ENCODE measurements around the gene TRMT61B. TPM values are rescaled to one million over a fixed set of nuclear protein-coding genes. Genes with fewer than 3 reads are reported as not detected.

TRMT61B gene
- polyA plus RNA-seq, 4 donors: 23.5 to 29.4 (median 27.3) TPM

GRCh38 chr2:28868611-28869010 is 1.5 kb downstream of the TRMT61B start:
- no peak for DNase-seq (ENCODE audit: low read depth in 4 of 4, low spot score in 3 of 4)

DNA sequence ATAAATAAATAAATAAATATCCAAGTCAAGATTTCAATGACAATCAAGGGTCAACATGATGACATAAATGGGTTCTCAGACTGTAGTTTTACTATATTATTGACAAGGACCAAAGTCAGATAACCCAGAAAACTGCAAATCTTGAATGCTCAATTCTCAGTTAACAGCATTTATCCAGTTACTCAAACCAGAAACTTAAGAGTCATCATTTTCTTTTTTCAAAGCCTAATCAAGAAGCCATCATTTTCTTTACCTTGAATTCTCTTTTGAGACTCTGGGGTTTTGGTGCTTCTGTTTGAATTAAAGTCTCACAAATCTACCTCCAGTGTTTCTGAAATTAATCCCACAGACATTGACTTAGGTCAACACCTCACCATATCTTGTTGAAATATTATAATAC is 14.1 kb downstream of the TRMT61B start:
- DNase-seq (ENCODE audit: low read depth in 4 of 4, low spot score in 3 of 4): no peak

DNA sequence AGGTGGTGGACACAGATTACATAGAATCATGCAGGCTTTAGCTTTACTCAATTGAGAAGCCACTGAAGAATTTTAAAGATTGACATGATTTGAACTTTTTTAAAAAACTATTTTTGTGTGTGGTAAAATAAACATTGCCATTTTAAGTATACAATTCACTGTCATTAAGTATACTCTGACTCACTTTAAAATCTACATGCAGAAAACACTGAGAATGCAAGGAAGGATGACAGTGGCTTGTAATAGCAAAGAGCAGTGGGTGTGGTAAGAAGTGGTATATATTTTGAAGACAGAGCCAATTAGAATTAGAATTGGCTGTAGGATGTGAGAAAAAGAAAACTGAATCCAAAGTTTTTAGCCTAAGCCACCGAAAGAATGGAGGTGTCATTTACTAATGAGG is 14.9 kb downstream of the TRMT61B start:
- DNase-seq (ENCODE audit: low read depth in 4 of 4, low spot score in 3 of 4): no peak

- no peak for DNase-seq (ENCODE audit: low read depth in 4 of 4, low spot score in 3 of 4)
Observed at GRCh38 chr2:28842042-28842441, 28.1 kb downstream of the TRMT61B start.

- no peak for DNase-seq (ENCODE audit: low read depth in 4 of 4, low spot score in 3 of 4)
Observed at GRCh38 chr2:28838971-28839370, 31.1 kb downstream of the TRMT61B start.

GRCh38 chr2:28835781-28836180 is 34.3 kb downstream of the TRMT61B start:
- no peak for DNase-seq (ENCODE audit: low read depth in 4 of 4, low spot score in 3 of 4)

DNA sequence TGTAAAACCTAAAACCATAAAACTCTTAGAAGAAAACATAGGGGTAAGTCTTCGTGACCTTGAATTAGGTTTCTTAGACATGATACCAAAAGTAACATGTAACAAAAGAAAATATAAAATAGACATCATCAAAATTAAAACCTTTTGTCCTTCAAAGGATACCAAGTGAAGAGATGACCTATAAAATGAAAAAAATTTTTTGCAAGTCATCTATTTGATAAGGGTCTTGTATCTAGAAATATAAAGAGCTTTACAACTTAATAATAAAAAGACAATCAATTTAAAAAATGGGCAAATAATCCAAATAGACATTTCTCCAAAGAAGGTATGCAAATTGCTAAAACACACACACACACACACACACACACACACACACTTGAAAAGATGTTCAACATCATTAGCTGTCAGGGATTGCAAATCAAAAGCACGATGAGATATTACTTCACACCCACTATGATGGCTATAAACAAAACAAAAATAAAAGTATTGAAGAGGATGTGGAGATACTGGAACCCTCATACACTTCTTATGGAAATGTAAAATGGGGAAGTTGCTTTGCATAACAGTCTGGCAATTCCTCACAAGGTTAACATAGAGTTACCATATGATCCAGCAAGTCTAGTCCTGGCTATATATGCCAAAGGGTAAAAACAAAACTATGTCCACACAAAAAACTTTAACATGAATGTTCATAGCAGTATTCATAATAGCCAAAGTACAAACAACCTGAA is 36.2 kb downstream of the TRMT61B start:
- no peak for DNase-seq (ENCODE audit: low read depth in 4 of 4, low spot score in 3 of 4)

DNA sequence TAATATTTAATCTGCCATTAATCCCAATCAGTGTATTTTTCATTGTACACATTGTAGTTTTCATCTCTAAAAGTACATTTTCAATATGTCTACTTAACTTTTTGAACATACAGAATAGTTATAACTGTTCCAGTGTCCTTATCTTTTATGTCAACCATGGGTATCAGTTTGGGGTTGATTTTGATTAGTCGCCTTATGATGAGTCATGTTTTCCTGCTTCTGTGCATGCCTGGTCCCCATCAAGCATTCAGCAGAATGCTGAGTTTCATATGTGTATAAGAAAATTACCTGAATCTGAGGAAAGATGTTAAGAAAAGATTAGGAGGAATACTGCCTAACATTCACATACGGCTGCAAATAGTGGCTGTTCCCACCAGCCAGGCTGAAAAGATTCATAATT is 41.7 kb downstream of the TRMT61B start:
- DNase-seq (ENCODE audit: low read depth in 4 of 4, low spot score in 3 of 4): no peak

GRCh38 chr2:28824870-28825269 is 45.2 kb downstream of the TRMT61B start:
- no peak for DNase-seq (ENCODE audit: low read depth in 4 of 4, low spot score in 3 of 4)

DNA sequence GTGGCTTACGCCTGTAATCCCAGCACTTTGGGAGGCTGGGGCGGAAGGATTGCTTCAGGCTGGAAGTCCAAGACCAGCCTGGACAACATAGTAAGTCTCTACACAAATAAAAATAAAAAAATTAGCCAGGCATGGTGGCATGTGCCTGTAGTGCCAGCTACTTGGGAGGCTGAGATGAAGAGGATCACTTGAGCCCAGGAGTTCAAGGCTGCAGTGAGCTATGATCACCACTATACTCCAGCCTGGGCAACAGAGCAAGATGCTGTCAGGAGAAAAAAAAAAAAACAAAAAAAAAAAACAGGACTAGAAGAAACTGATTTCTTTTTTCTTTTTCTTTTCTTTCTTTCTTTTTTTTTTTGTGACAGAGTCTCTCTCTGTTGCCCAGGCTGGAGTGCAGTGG is 45.9 kb downstream of the TRMT61B start:
- DNase-seq (ENCODE audit: low read depth in 4 of 4, low spot score in 3 of 4): no peak

DNA sequence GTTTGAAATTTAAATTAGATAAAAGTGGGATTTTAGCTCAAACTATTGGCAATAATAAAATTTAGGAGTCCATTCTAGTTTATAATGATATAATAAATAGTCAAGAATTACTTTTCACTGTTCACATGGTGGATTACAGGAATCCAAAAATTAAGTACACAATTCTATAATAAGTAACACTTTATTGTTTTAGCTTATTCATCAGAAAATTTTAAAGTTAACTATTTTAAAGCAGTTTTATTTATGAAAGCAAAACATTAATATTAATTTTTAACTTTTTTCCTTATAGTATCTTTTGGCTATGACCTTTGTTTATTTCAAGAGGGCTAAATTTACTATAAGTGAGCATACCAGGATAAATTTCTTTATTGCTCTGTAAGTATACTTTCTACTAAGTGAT is 48.1 kb downstream of the TRMT61B start:
- DNase-seq (ENCODE audit: low read depth in 4 of 4, low spot score in 3 of 4): no peak

GRCh38 chr2:28821295-28821958 is 48.7 kb downstream of the TRMT61B start:
- DNase-seq (ENCODE audit: low read depth in 4 of 4, low spot score in 3 of 4): peak in 2 of 4 donors; percentile 23 to 26

GRCh38 chr2:28818053-28818452 is 52.1 kb downstream of the TRMT61B start:
- DNase-seq (ENCODE audit: low read depth in 4 of 4, low spot score in 3 of 4): no peak

DNA sequence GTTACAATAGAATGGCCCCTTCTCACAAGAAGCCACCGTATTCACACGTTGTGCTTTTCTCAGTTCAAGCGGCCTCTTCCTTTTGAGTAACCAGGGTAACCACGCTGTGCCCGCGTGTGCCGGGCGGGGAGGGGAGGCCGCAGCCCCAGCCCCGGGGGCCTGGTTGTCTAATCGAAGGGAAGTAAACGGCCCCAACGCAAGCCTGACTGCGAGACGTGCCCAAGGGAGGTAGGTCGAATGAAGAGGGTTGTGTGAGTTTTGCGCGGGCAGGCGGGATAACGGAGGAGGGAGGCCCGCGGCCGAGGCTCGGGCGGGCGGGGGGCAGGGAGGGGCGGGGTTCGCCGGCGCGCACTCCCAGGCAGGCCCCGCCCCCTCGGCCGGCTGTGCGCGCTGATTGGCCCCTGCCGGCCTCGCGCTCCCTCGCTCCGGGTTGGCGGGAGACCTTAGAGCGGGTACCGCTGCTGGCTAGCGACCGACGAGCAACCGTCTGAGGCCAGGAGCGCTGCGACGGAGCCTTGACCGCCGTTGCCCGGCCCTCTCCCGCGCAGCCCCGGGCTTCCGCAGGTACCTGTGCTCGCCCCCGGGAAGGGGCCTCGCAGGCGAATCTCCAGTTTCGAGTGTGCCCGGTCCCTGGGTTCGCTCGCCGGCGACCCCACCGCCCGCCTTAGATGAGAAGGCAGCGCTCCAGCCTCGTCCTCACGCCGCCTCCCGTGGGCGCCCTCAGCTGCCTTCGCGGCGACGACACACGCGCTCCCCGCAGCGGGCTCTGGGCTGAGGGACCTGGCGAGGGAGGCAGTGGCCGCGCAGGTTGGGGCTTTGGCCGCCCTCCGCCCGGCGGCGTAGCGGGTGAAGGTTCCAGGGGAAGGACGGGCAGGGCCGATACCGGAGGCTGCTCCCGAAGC is 59.5 kb downstream of the TRMT61B start, which contains the start of gene SPDYA:
Gene SPDYA, plus strand, starts transcription at position 451 of the 902 bp plus-strand sequence. CDS start 5,181 bp downstream, outside the sequence.
- peak; percentile 21 to 32 (median 28) for DNase-seq (ENCODE audit: low read depth in 4 of 4, low spot score in 3 of 4)

DNA sequence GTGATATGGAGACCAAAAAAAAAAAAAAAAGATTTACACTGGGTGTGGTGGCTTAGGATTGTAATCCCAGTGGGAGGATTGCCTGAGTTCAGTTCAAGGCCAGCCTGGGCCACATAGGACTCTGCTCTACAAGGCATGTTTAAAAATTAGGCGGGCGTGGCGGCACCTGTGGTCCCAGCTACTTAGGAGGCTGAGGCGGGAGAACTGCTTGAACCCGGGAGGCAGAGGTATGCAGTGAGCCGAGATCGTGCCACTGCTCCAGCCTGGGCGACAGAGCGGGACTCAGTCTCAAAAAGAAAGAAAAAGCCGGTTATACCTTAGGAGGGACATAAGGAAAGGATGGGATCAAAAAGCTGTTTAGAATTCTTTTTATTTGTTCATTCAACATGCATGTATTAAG is 60.2 kb downstream of the TRMT61B start:
- DNase-seq (ENCODE audit: low read depth in 4 of 4, low spot score in 3 of 4): no peak

- DNase-seq (ENCODE audit: low read depth in 4 of 4, low spot score in 3 of 4): no peak
Observed at GRCh38 chr2:28802975-28803429, 67.1 kb downstream of the TRMT61B start.

- DNase-seq (ENCODE audit: low read depth in 4 of 4, low spot score in 3 of 4): no peak
Observed at GRCh38 chr2:28801726-28802125, 68.4 kb downstream of the TRMT61B start.
